Epithelial cell of esophagus (primary cell): ENCODE results near the gene AARSD1.

Experiments used
- DNase-seq: peaks from one replicate; pipeline ENCODE4 v3.0.0; 2010; ENCODE audit warnings: low read depth
- H3K4me3 ChIP-seq: 2 replicates; pipeline ENCODE4 v1.5.1; 2011; ENCODE audit warnings: mild to moderate bottlenecking, low read length, control low read depth
- CTCF ChIP-seq: IDR thresholded peaks from 2 replicates; pipeline ENCODE4 v1.5.1; 2011; ENCODE audit warnings: low read depth, mild to moderate bottlenecking, low read length, control low read depth, inconsistent platforms; ENCODE audit not compliant: insufficient read depth; ENCODE audit errors: missing control alignments

Gene AARSD1

GRCh38 chr17:42906772-42907446, 57.3 kb downstream of the AARSD1 start:
- no peak overlapping the region for H3K4me3 ChIP-seq
- no peak for TF ChIP-seq CTCF
- no peak for DNase-seq

GRCh38 chr17:42904110-42904469, 60.2 kb downstream of the AARSD1 start:
- no peak for TF ChIP-seq CTCF
- no peak for DNase-seq
- H3K4me3 ChIP-seq: no peak overlapping the region

GRCh38 chr17:42901535-42902229, 62.6 kb downstream of the AARSD1 start:
- no peak for DNase-seq
- H3K4me3 ChIP-seq: no peak overlapping the region
- no peak for TF ChIP-seq CTCF
